Hepatocyte (in vitro differentiated cells): ENCODE data around the gene COL6A5. TPM values are rescaled to one million over a fixed set of nuclear protein-coding genes. Genes with fewer than 3 reads are reported as not detected.

Experiments
- DNase-seq: peaks from one replicate; pipeline ENCODE4 v3.0.0-alpha.2; 2016; ENCODE audit warnings: low spot score
- H2AFZ ChIP-seq: fragments of 200-600 bp; sonication (generic); 2 replicates; pipeline ENCODE4 v1.6.0; 2016; ENCODE audit warnings: antibody characterized with exemption, mild to moderate bottlenecking
- H3K27ac ChIP-seq: fragments of 200-600 bp; sonication (generic); 2 replicates; pipeline ENCODE4 v1.5.1; 2016; ENCODE audit warnings: mild to moderate bottlenecking
- H3K27me3 ChIP-seq: fragments of 200-600 bp; sonication (generic); 2 replicates; pipeline ENCODE4 v1.6.1; 2016
- H3K36me3 ChIP-seq: fragments of 200-600 bp; sonication (generic); replicated peaks from 2 replicates; pipeline ENCODE4 v1.5.1; 2016; ENCODE audit warnings: low read depth; ENCODE audit not compliant: insufficient read depth
- H3K4me1 ChIP-seq: fragments of 200-600 bp; sonication (generic); 2 replicates; pipeline ENCODE4 v1.5.1; 2016; ENCODE audit warnings: mild to moderate bottlenecking, moderate library complexity; ENCODE audit not compliant: insufficient read depth
- H3K4me2 ChIP-seq: fragments of 200-600 bp; sonication (generic); 2 replicates; pipeline ENCODE4 v1.6.0; 2016
- H3K4me3 ChIP-seq: fragments of 200-600 bp; sonication (generic); 2 replicates; pipeline ENCODE4 v1.5.1; 2016; ENCODE audit warnings: mild to moderate bottlenecking
- H3K79me2 ChIP-seq: fragments of 200-600 bp; sonication (generic); 2 replicates; pipeline ENCODE4 v1.6.0; 2017; ENCODE audit warnings: mild to moderate bottlenecking
- H3K9me2 ChIP-seq: fragments of 200-600 bp; sonication (generic); replicated peaks from 2 replicates; pipeline ENCODE4 v1.6.0; 2017; ENCODE audit warnings: mild to moderate bottlenecking; ENCODE audit not compliant: insufficient read depth
- H3K9me3 ChIP-seq: fragments of 200-600 bp; sonication (generic); 2 replicates; pipeline ENCODE4 v1.5.1; 2016; ENCODE audit warnings: low read depth, mild to moderate bottlenecking
- H4K20me1 ChIP-seq: fragments of 200-600 bp; sonication (generic); 2 replicates; pipeline ENCODE4 v1.6.0; 2016; ENCODE audit warnings: mild to moderate bottlenecking; ENCODE audit not compliant: insufficient read depth, poor library complexity, severe bottlenecking
- EZH2 ChIP-seq: fragments of 200-600 bp; sonication (generic); IDR thresholded peaks from 2 replicates; pipeline ENCODE4 v1.6.1; 2016; ENCODE audit warnings: antibody characterized with exemption, mild to moderate bottlenecking, borderline replicate concordance
- EZH2phosphoT487 ChIP-seq: fragments of 200-600 bp; sonication (generic); IDR thresholded peaks from one replicate; pipeline ENCODE4 v1.6.1; 2018; ENCODE audit warnings: antibody characterized with exemption, mild to moderate bottlenecking, low read depth, moderate library complexity; ENCODE audit not compliant: unreplicated experiment, severe bottlenecking
- WGBS: methylation state at CpG from one replicate; pipeline ENCODE4 v1.1.6; 2016; ENCODE audit warnings: low lambda C conversion rate; ENCODE audit errors: missing lambda C conversion rate; 5-methylcytosine and 5-hydroxymethylcytosine counted together
- polyA plus RNA-seq: library from polyadenylated mRNA; unstranded; fragments of >200 nt; fragmentation: Nextera tagmentation; extraction: Ambion mirVana; gene quantifications from 2 replicates; pipeline ENCODE4 v1.2.1, GENCODE V29; 2016
- total RNA-seq: library from RNA; depleted of rRNA; stranded (reverse); fragments of >200 nt; gene quantifications from 2 replicates; pipeline ENCODE4 v1.2.3, GENCODE V29; 2014
- TF ChIP-seq, protein P1 (sequence below): fragments of 200-600 bp; sonication (generic); IDR thresholded peaks from 2 replicates; pipeline ENCODE4 v1.5.1; 2016; ENCODE audit warnings: antibody characterized with exemption, mild to moderate bottlenecking; ENCODE audit not compliant: poor library complexity

Gene COL6A5
- total and polyA plus RNA-seq, 2 experiments from 2014 or later, result 0.11 to 1.1 TPM

DNA sequence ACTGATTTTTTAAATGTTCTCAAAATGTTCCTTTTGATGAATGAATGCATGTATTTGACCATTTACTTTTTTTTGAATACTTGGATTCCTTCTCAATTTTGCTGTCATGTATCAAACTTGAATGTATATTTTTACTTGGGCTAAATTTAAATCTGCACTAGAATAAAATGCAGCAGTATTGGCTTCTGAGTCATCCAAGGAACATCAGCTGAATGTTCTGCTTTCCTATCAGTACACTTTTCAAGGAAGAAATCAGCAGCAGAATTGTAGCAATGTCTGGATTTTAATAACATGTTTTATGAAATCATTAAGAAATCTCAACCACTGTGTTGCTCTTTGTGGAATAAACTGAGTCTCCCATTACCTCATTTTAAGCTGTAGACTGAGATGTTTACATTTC lies 114.5 kb downstream of the COL6A5 start:
- DNase-seq, result no peak
- Histone ChIP-seq H2AFZ (no peak overlapping the region), H3K4me1 (no peaks in the 10 kb centered on the region), H3K4me2 (no peak overlapping the region), H3K9me3 (no peaks in the 10 kb centered on the region), H3K4me3 (no peak overlapping the region), H4K20me1 (no peaks in the 10 kb centered on the region), H3K27ac (no peak overlapping the region), H3K27me3 (no peaks in the 10 kb centered on the region), H3K79me2 (no peaks in the 10 kb centered on the region), H3K36me3 (no peaks in the 10 kb centered on the region), H3K9me2 (no peaks in the 10 kb centered on the region)
- TF ChIP-seq, protein P1, sequence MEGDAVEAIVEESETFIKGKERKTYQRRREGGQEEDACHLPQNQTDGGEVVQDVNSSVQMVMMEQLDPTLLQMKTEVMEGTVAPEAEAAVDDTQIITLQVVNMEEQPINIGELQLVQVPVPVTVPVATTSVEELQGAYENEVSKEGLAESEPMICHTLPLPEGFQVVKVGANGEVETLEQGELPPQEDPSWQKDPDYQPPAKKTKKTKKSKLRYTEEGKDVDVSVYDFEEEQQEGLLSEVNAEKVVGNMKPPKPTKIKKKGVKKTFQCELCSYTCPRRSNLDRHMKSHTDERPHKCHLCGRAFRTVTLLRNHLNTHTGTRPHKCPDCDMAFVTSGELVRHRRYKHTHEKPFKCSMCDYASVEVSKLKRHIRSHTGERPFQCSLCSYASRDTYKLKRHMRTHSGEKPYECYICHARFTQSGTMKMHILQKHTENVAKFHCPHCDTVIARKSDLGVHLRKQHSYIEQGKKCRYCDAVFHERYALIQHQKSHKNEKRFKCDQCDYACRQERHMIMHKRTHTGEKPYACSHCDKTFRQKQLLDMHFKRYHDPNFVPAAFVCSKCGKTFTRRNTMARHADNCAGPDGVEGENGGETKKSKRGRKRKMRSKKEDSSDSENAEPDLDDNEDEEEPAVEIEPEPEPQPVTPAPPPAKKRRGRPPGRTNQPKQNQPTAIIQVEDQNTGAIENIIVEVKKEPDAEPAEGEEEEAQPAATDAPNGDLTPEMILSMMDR, result no peak
- TF ChIP-seq EZH2phosphoT487 (no peak), EZH2 (no peak)

DNA sequence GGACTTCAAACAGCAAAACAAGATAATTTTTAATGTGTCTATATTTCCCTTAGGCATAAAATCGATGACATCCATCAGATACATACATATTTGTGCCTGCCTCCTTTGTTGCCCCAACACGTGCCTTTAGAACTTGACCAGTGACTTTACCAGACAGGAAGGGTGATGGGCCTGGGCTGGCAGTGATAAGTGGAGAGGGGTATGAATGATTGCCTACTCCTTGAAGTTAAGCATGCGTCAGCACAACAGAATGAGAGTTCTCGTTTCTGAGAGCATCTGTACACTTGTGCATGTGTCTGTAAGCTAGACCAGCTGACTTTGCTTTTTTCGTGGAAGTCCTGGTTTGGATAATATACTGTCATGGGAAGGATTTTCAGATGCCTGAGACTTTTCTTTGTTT lies 116.6 kb downstream of the COL6A5 start:
- Histone ChIP-seq H4K20me1 (no peaks in the 10 kb centered on the region), H3K27me3 (no peaks in the 10 kb centered on the region), H3K4me1 (no peaks in the 10 kb centered on the region), H3K4me3 (no peak overlapping the region), H2AFZ (no peak overlapping the region), H3K36me3 (no peaks in the 10 kb centered on the region), H3K27ac (no peak overlapping the region), H3K9me2 (no peaks in the 10 kb centered on the region), H3K9me3 (no peaks in the 10 kb centered on the region), H3K79me2 (no peaks in the 10 kb centered on the region), H3K4me2 (no peak overlapping the region)
- no peak for DNase-seq
- TF ChIP-seq, protein P1, result no peak
- TF ChIP-seq EZH2 (no peak), EZH2phosphoT487 (no peak)
- 66% methylated on average over 5 of the region's 5 CpGs for WGBS

DNA sequence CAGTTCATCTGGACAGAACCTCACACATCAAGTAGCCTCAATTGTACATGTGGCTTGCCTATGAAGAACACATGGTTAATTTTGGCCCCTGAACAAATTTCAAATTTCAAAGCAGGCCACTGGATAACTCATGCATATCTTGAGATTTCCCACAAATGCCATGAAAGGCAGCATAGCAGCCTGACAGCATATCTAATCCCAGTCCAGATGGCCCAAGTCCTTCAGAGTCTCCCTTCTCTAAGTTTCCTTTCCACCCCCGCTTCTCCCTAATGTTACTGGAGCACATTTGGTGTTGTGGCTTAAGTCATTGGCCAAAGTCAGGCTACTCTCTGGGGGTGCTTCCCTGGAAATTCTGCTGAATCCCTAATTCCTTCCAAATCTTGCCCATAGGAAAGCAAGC lies 117.7 kb downstream of the COL6A5 start:
- Histone ChIP-seq H2AFZ (no peak overlapping the region), H4K20me1 (no peaks in the 10 kb centered on the region), H3K27ac (no peak overlapping the region), H3K27me3 (no peaks in the 10 kb centered on the region), H3K4me3 (no peak overlapping the region), H3K9me2 (no peaks in the 10 kb centered on the region), H3K4me2 (no peak overlapping the region), H3K36me3 (no peaks in the 10 kb centered on the region), H3K79me2 (no peaks in the 10 kb centered on the region), H3K9me3 (no peaks in the 10 kb centered on the region), H3K4me1 (no peaks in the 10 kb centered on the region)
- DNase-seq, result no peak
- TF ChIP-seq, protein P1, result no peak
- no peak for TF ChIP-seq EZH2
- no peak for TF ChIP-seq EZH2phosphoT487
- 95% methylated on average over 1 of the region's 1 CpG for WGBS

DNA sequence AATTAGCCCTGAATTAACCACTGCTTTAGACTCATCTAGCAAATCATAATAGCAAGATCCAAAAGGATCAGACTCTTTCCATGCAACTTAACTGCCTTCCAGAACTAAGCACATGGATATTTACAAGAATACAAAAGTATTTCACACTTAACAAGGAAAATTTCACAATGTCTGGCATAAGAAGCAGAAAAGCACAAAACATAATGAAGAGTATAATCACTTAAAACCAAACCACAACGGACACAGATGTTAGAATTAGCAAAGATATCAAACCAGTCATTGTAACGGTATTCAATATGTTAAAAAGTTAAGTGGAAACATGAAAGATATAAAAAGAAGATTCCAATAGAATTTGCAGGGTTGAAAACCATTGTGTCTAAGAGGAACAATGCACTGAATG lies 120.0 kb downstream of the COL6A5 start:
- no peak overlapping the region for H2AFZ ChIP-seq
- TF ChIP-seq, protein P1, result no peak
- TF ChIP-seq EZH2 (no peak), EZH2phosphoT487 (no peak)
- H3K4me2 ChIP-seq, result no peak overlapping the region
- DNase-seq, result no peak
- H3K4me3 ChIP-seq, result no peak overlapping the region
- H4K20me1 ChIP-seq, result no peaks in the 10 kb centered on the region
- H3K27ac ChIP-seq, result no peak overlapping the region
- H3K79me2 ChIP-seq, result no peaks in the 10 kb centered on the region
- no peaks in the 10 kb centered on the region for H3K36me3 ChIP-seq
- no peaks in the 10 kb centered on the region for H3K9me2 ChIP-seq
- H3K27me3 ChIP-seq, result no peaks in the 10 kb centered on the region
- H3K4me1 ChIP-seq, result no peaks in the 10 kb centered on the region
- 88% methylated on average over 2 of the region's 2 CpGs for WGBS
- no peaks in the 10 kb centered on the region for H3K9me3 ChIP-seq
